ENCODE results near the gene PERCC1. TPM values are rescaled to one million over a fixed set of nuclear protein-coding genes. Genes with fewer than 3 reads are reported as not detected.

The PERCC1 gene
- total and polyA plus RNA-seq, 11 donors: 0.11 to 0.60 (median 0.34) TPM; not detected in 6

DNA sequence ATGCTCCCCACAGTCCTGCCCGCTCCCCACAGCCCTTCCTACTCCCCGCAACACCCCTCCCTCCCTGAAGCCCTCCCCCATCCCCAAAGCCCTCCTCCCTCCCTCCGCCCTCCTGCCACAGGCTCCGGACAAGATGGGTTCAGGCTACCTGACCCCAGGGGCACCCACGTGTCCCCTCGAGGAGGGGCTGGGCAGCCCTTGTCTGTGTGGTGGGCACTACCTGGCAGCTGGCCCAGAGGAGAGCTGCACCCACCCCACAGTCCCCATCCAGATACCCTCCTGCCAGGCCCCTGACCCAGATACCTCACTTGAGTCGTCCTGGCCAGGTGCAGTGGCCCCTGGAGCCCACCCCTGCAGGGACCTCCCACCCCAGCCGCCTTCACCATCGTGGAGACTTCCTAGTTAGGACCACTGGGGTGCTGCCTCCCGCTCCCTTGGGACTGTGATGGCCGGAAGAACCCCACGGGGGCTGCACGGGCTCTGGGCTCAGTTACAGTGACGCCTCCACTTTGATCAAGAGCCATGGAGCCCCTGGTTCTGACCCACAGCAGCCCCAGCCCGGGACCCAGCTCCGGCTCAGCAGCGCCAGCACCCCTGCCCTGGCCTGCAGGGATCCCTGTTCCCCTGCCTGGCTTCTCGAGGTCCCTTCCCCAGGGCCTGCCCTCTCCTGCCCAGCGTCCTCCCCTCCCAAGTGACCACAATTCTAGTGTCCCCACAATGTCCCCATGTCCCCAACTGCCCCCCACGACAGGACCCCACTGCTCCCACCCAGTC lies 806 bp downstream of the PERCC1 start:
- TF ChIP-seq CTCF (IDR thresholded peaks at IDR 0.05) (no peak), POLR2A (IDR thresholded peaks at IDR 0.05) (no peak)
- WGBS, 4 donors: 75 to 81% (median 80%) methylated on average over 16 to 20 of the region's 20 CpGs
- H3K36me3 ChIP-seq: no peaks in the 10 kb centered on the region
- peaks cover 0 to 23% (median 1%) of the 10 kb centered on the region in 12 donors for H3K4me1 ChIP-seq
- no peak for ATAC-seq
- intact Hi-C loops (cut with DNase I): no loop called here
- DNase-seq: peak in 1 of 5 donors; percentile 60
- peak overlapping the region in 9 of 12 donors; percentile 40 to 85 (median 77) for H3K27ac ChIP-seq
- H3K4me3 ChIP-seq: peak overlapping the region in 9 of 12 donors; percentile 43 to 57 (median 48)
- no peaks in the 10 kb centered on the region for H3K27me3 ChIP-seq
- H3K9me3 ChIP-seq: no peaks in the 10 kb centered on the region

DNA sequence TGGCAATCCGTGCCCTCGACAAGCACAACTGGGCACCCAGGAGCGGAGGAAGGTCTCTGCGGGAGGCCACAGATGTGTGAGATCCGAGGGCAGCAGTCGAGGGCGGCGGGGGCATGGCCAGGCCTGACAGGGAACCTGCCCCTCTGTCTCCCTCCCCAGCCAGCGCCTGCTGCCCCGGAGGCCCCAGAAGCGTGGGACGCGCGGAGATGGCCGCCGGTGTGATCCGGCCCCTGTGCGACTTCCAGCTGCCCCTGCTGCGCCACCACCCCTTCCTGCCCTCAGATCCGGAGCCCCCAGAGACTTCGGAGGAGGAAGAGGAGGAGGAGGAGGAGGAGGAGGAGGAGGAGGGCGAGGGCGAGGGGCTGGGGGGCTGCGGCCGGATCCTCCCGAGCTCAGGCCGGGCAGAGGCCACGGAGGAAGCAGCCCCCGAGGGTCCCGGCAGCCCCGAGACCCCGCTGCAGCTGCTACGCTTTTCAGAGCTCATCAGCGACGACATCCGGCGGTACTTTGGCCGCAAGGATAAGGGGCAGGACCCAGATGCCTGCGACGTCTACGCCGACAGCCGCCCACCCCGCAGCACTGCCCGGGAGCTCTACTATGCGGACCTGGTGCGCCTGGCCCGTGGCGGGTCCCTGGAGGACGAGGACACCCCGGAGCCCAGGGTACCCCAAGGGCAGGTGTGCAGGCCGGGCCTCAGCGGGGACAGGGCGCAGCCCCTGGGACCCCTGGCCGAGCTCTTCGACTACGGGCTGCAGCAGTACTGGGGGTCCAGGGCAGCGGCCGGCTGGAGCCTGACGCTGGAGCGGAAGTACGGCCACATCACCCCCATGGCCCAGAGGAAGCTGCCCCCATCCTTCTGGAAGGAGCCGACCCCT lies 1.7 kb downstream of the PERCC1 start:
- peak in 1 of 4 donors; percentile 53 for ATAC-seq
- Histone ChIP-seq H3K36me3 (no peaks in the 10 kb centered on the region), H3K4me1 (peaks cover 0 to 23% (median 1%) of the 10 kb centered on the region in 12 donors), H3K4me3 (peak overlapping the region; percentile 21 to 57 (median 45)), H3K27me3 (no peaks in the 10 kb centered on the region), H3K27ac (peak overlapping the region; percentile 31 to 85 (median 74)), H3K9me3 (no peaks in the 10 kb centered on the region)
- TF ChIP-seq CTCF (IDR thresholded peaks at IDR 0.05): no peak
- TF ChIP-seq POLR2A (IDR thresholded peaks at IDR 0.05): no peak
- peak in 2 of 5 donors; percentile 45 to 60 for DNase-seq
- 54 to 66% (median 57%) methylated on average over 48 to 63 of the region's 63 CpGs for WGBS, 4 donors
- intact Hi-C loops (cut with DNase I): no loop called here

DNA sequence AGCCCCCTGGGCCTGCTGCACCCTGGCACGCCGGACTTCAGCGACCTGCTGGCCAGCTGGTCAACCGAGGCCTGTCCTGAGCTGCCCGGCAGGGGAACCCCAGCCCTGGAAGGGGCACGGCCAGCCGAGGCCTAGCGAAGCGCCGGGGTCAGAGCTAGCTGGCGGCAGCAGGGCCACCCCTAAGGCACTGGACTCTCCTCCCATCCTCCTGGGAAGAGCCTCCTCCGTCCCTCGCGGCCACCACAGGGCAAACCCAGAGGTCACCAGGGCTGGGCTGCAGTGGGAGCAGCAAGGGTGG lies 2.3 kb downstream of the PERCC1 start:
- Histone ChIP-seq H3K4me3 (peak overlapping the region; percentile 21 to 57 (median 45)), H3K27ac (peak overlapping the region in 8 of 12 donors; percentile 61 to 85 (median 78)), H3K4me1 (peaks cover 0 to 21% (median 1%) of the 10 kb centered on the region in 12 donors), H3K9me3 (no peaks in the 10 kb centered on the region), H3K36me3 (no peaks in the 10 kb centered on the region), H3K27me3 (no peaks in the 10 kb centered on the region)
- ATAC-seq (no peak), DNase-seq (no peak)
- 36 to 80% (median 75%) methylated on average over 14 of the region's 14 CpGs; no CpG with 5 or more reads in 1 of the 4 donors for WGBS, 4 donors
- TF ChIP-seq CTCF (IDR thresholded peaks at IDR 0.05) (no peak), POLR2A (IDR thresholded peaks at IDR 0.05) (no peak)
- intact Hi-C loops (cut with DNase I): no loop called here

GRCh38 chr16:1433756-1434155 lies 2.9 kb downstream of the PERCC1 start:
- Histone ChIP-seq H3K27ac (no peak overlapping the region), H3K4me1 (peaks cover 0 to 16% (median 0%) of the 10 kb centered on the region in 12 donors), H3K9me3 (no peaks in the 10 kb centered on the region), H3K27me3 (no peaks in the 10 kb centered on the region), H3K4me3 (peak overlapping the region in 5 of 12 donors; percentile 43 to 57 (median 48)), H3K36me3 (no peaks in the 10 kb centered on the region)
- 71 to 88% (median 76%) methylated on average over 3 to 22 of the region's 22 CpGs for WGBS, 4 donors
- TF ChIP-seq POLR2A (IDR thresholded peaks at IDR 0.05) (no peak), CTCF (IDR thresholded peaks at IDR 0.05) (no peak)
- DNase-seq: no peak
- intact Hi-C loops (cut with DNase I): no loop called here
- no peak for ATAC-seq
